ENCODE measurements around the gene OR4D9. TPM values are rescaled to one million over a fixed set of nuclear protein-coding genes. Genes with fewer than 3 reads are reported as not detected.
"Not testable (repeated sequence)": the region's sequence is repeated elsewhere in the genome, so short reads cannot be mapped to it uniquely, and the experiment has no call there.

OR4D9 gene
- total RNA-seq, 4 donors from 2014 or later, result not detected

DNA sequence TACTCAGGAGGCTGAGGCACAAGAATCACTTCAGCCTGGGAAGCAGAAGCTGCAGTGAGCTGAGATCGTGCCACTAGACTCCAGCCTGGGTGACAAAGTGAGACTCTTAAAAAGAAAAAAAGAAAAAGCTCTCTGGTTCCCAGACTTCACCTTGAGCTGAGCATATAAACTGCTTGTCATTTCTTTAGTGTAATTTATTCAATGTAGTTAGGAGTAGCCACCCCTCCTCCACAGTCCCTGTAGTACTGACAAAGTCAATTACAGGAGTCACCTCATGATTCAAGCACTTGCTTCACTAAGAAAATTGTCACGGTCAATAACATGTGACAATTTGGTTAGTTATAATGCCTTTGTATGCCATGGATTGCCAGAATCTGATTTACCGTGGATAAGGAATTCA lies 31.0 kb upstream of the OR4D9 start:
- WGBS, 2 donors, result 74 to 76% methylated on average over 3 of the region's 3 CpGs
- Histone ChIP-seq H3K36me3 (no peaks in the 10 kb centered on the region), H3K27me3 (no peaks in the 10 kb centered on the region), H3K4me3 (no peak overlapping the region), H3K4me1 (no peaks in the 10 kb centered on the region), H3K27ac (no peak overlapping the region), H3K9me3 (no peaks in the 10 kb centered on the region)
- DNase-seq (ENCODE audit: low spot score in 2 of 2), result no peak
- TF ChIP-seq POLR2A (IDR thresholded peaks at IDR 0.05) (no peak), EP300 (IDR thresholded peaks at IDR 0.05) (no peak)
- TF ChIP-seq, protein P1, sequence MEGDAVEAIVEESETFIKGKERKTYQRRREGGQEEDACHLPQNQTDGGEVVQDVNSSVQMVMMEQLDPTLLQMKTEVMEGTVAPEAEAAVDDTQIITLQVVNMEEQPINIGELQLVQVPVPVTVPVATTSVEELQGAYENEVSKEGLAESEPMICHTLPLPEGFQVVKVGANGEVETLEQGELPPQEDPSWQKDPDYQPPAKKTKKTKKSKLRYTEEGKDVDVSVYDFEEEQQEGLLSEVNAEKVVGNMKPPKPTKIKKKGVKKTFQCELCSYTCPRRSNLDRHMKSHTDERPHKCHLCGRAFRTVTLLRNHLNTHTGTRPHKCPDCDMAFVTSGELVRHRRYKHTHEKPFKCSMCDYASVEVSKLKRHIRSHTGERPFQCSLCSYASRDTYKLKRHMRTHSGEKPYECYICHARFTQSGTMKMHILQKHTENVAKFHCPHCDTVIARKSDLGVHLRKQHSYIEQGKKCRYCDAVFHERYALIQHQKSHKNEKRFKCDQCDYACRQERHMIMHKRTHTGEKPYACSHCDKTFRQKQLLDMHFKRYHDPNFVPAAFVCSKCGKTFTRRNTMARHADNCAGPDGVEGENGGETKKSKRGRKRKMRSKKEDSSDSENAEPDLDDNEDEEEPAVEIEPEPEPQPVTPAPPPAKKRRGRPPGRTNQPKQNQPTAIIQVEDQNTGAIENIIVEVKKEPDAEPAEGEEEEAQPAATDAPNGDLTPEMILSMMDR (IDR thresholded peaks at IDR 0.05), result no peak

DNA sequence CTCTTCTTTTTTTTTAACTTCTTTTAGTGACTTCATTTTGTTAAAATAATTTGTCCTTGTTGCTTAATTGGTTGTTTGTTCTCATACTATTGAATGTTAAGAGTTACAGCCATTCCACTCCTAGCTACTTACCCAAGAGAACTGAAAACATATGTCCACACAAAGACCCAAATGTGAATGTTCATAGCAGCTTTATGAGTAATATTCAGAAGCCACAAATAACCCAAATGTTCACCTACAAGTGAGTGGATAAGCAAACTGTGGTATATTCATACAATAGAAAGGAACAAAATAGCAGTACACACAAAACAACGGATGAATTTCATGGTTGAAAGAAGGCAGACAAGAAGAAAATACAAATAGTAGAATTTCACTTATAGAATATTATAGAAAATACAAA lies 9.4 kb upstream of the OR4D9 start:
- no peaks in the 10 kb centered on the region for H3K27me3 ChIP-seq
- H3K36me3 ChIP-seq, result no peaks in the 10 kb centered on the region
- no peak overlapping the region for H3K27ac ChIP-seq
- no peak for DNase-seq (ENCODE audit: low spot score in 2 of 2)
- TF ChIP-seq EP300 (IDR thresholded peaks at IDR 0.05) (no peak), POLR2A (IDR thresholded peaks at IDR 0.05) (no peak)
- TF ChIP-seq, protein P1 (IDR thresholded peaks at IDR 0.05), result no peak
- WGBS, 2 donors, result 56 to 83% methylated on average over 1 of the region's 1 CpG
- no peaks in the 10 kb centered on the region for H3K4me1 ChIP-seq
- no peaks in the 10 kb centered on the region for H3K9me3 ChIP-seq
- H3K4me3 ChIP-seq, result no peak overlapping the region

DNA sequence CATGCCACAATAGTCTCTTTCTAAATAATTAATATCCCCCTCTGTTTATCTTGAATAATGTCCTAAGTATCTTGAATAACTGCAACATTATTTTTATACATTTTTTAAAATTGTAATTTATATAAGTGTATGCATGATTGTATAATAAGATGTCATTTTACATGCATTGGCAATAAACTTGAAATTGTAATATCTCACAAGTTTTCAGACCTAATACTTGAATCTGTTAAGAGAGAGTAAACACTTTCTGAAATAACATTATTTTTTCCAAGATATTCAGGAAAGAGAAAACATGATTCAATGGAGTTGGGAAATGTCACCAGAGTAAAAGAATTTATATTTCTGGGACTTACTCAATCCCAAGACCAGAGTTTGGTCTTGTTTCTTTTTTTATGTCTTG lies 8.1 kb upstream of the OR4D9 start, which contains the start of gene OR4D11:
OR4D11 (plus strand) TSS at position 301 of the 400 bp plus-strand sequence; CDS start at position 301, 0 bp downstream.
- H3K4me3 ChIP-seq, result no peak within 1 kb of the TSS
- TF ChIP-seq, protein P1 (IDR thresholded peaks at IDR 0.05), result no peak
- no peak for TF ChIP-seq EP300 (IDR thresholded peaks at IDR 0.05)
- no peak for TF ChIP-seq POLR2A (IDR thresholded peaks at IDR 0.05)
- H3K9me3 ChIP-seq, result no peaks in the 10 kb centered on the region
- no peak for DNase-seq (ENCODE audit: low spot score in 2 of 2)
- H3K36me3 ChIP-seq, result no peaks in the 10 kb centered on the region
- no peaks in the 10 kb centered on the region for H3K27me3 ChIP-seq
- no peaks in the 10 kb centered on the region for H3K4me1 ChIP-seq
- H3K27ac ChIP-seq, result no peak within 1 kb of the TSS

DNA sequence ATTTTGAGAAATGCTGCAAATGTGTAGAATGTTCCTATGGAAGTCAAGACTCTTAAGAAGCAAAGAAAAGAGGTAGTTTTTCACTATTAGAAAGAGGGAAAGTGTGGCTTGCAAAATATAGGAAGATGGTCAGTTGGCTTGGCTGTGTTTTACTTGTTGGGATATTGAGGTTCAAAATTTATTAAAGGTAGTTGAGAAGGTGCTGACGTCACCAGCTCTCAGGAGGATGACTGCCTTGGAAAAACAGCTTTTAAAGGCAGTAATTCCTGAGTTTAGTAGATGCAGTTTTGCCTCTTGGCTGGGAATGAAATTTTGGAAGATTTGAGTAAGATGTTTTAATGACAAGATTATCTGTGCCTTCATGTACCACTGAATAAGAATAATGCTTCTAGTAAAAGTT lies 336 bp downstream of the OR4D9 start:
- H3K4me1 ChIP-seq, result peaks cover 0 to 3% (median 0%) of the 10 kb centered on the region in 4 donors
- TF ChIP-seq, protein P1 (IDR thresholded peaks at IDR 0.05), result no peak
- TF ChIP-seq EP300 (IDR thresholded peaks at IDR 0.05) (no peak), POLR2A (IDR thresholded peaks at IDR 0.05) (no peak)
- DNase-seq (ENCODE audit: low spot score in 2 of 2), result no peak
- H3K27ac ChIP-seq, result no peak overlapping the region
- H3K36me3 ChIP-seq, result no peaks in the 10 kb centered on the region
- no peak overlapping the region for H3K4me3 ChIP-seq
- H3K9me3 ChIP-seq, result no peaks in the 10 kb centered on the region
- no peaks in the 10 kb centered on the region for H3K27me3 ChIP-seq
- 64 to 66% methylated on average over 1 of the region's 1 CpG for WGBS, 2 donors

DNA sequence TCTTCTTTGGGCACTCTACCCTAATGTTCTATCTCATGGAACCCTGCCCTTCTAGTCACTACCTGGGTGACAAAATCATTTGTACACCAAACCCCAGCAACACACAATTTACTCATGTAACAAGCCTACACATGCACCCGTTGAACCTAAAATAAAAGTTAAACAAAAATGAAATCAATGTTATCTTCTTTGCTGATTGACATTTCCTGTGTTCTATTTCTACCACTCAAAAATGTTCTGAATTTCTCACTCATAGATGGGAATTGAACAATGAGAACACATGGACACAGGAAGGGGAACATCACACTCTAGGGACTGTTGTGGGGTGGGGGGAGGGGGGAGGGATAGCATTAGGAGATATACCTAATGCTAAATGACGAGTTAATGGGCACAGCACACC lies 8.8 kb downstream of the OR4D9 start:
- 79 to 81% methylated on average over 2 of the region's 2 CpGs for WGBS, 2 donors
- H3K27me3 ChIP-seq; H3K27ac ChIP-seq; H3K4me1 ChIP-seq; H3K9me3 ChIP-seq; DNase-seq (ENCODE audit: low spot score in 2 of 2); H3K4me3 ChIP-seq; H3K36me3 ChIP-seq: not testable (repeated sequence)

DNA sequence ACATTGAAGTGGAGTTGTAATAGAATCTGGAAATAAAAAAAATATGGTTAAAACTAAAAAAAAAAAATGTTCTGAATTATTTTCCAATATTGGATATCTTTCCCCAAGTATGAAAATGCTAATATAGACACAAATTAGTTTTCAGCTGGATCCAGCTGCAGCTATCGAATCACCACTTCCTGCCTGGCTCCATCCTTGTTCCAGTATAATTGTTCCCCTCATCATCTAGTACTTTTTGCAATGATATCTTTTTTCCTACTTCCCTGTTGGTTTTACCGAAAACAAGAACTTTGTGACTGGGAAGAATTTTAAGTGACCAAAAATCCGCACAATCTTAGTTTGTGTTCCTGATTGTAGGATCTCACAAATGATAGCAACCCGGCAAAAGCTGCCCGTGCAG lies 9.4 kb downstream of the OR4D9 start:
- Histone ChIP-seq H3K4me3 (no peak overlapping the region), H3K4me1 (no peaks in the 10 kb centered on the region), H3K27me3 (no peaks in the 10 kb centered on the region), H3K27ac (no peak overlapping the region), H3K36me3 (no peaks in the 10 kb centered on the region), H3K9me3 (no peaks in the 10 kb centered on the region)
- DNase-seq (ENCODE audit: low spot score in 2 of 2), result no peak
- WGBS, 2 donors, result 71 to 74% methylated on average over 5 of the region's 5 CpGs
- TF ChIP-seq POLR2A (IDR thresholded peaks at IDR 0.05), result no peak
- TF ChIP-seq, protein P1 (IDR thresholded peaks at IDR 0.05), result no peak
- TF ChIP-seq EP300 (IDR thresholded peaks at IDR 0.05), result no peak

All from tibial nerve (tissue), 4 donors.